GM12892 (cell line): Measurements from ENCODE around the gene PSMC3IP.
"Not testable (repeated sequence)": the region's sequence is repeated elsewhere in the genome, so short reads cannot be mapped to it uniquely, and the experiment has no call there.

Experiments used
- POLR2A ChIP-seq: IDR thresholded peaks from 2 replicates; pipeline ENCODE4 v1.6.1; 2011; ENCODE audit warnings: low read depth, low read length, control low read depth
- POLR2AphosphoS5 ChIP-seq: IDR thresholded peaks from 2 replicates; pipeline ENCODE4 v1.6.1; 2011; ENCODE audit warnings: low read depth, low read length, control low read depth

GRCh38 chr17:42552736-42553135, 24.8 kb downstream of the PSMC3IP start, which contains the start of gene HSD17B1:
- TF ChIP-seq POLR2AphosphoS5, POLR2A: not testable (repeated sequence)
